Lung microvascular endothelial cell (primary cell): ENCODE measurements around the gene TMEM255B. TPM values are rescaled to one million over a fixed set of nuclear protein-coding genes. Genes with fewer than 3 reads are reported as not detected.

ENCODE experiments used
- DNase-seq, 2 donors: peaks; one replicate each; pipeline versions ENCODE4 v3.0.0 to v3.0.0-alpha.2; 2010; ENCODE audit warnings: low read depth in 2 of 2
- total RNA-seq: library from RNA; depleted of rRNA; stranded (reverse); fragments of >200 nt; gene quantifications from 2 replicates; pipeline ENCODE4 v1.2.1, GENCODE V29; 2014

The TMEM255B gene
- total RNA-seq, 1 donor from 2014 or later: 55.8 TPM

- DNase-seq: no peak
Measured at GRCh38 chr13:113766035-113766800, 7.2 kb downstream of the TMEM255B start.

- DNase-seq: no peak
Measured at GRCh38 chr13:113767366-113767765, 8.3 kb downstream of the TMEM255B start.

- no peak for DNase-seq
Measured at GRCh38 chr13:113768018-113768905, 9.2 kb downstream of the TMEM255B start.

- DNase-seq: no peak
Measured at GRCh38 chr13:113769106-113769505, 10.1 kb downstream of the TMEM255B start.

- DNase-seq: no peak
Measured at GRCh38 chr13:113769881-113770280, 10.9 kb downstream of the TMEM255B start.

GRCh38 chr13:113770441-113770840 is 11.4 kb downstream of the TMEM255B start:
- no peak for DNase-seq

GRCh38 chr13:113770937-113771336 is 11.9 kb downstream of the TMEM255B start:
- peak in 1 of 2 donors; percentile 19 for DNase-seq

- DNase-seq: peak; percentile 77 to 93
Measured at GRCh38 chr13:113771709-113772331, 12.8 kb downstream of the TMEM255B start.

GRCh38 chr13:113774177-113775107 is 15.4 kb downstream of the TMEM255B start:
- peak; percentile 90 to 96 for DNase-seq

GRCh38 chr13:113775451-113776145 is 16.6 kb downstream of the TMEM255B start:
- no peak for DNase-seq

GRCh38 chr13:113776231-113777125 is 17.5 kb downstream of the TMEM255B start:
- DNase-seq: peak in 1 of 2 donors; percentile 43

GRCh38 chr13:113777311-113778260 is 18.6 kb downstream of the TMEM255B start:
- DNase-seq: peak; percentile 43 to 64

- no peak for DNase-seq
Measured at GRCh38 chr13:113781571-113781970, 22.5 kb downstream of the TMEM255B start.

- no peak for DNase-seq
Measured at GRCh38 chr13:113782472-113782871, 23.4 kb downstream of the TMEM255B start.

GRCh38 chr13:113783200-113783881 is 24.3 kb downstream of the TMEM255B start:
- no peak for DNase-seq

- DNase-seq: no peak
Measured at GRCh38 chr13:113783966-113784644, 25.1 kb downstream of the TMEM255B start.

GRCh38 chr13:113784645-113785024 is 25.6 kb downstream of the TMEM255B start:
- DNase-seq: no peak
